Adrenal gland (tissue), 5 donors: ENCODE results near the gene SYT2.

Source experiments
- POLR2A ChIP-seq, 2 donors: fragments of 450-650 bp; IDR thresholded peaks; one replicate each; pipeline ENCODE4 v1.6.1; 2017; ENCODE audit warnings: antibody characterized with exemption in 2 of 2, mild to moderate bottlenecking in 2 of 2, moderate library complexity in 1 of 2
- TF ChIP-seq, protein P1 (sequence below), 6 experiments: fragments of 450-650 bp in 4 of 6; fragments of 200-600 bp in 2 of 6; sonication (generic) in 1 of 6; IDR thresholded peaks; 1 replicate in 5 of 6; 2 replicates in 1 of 6; pipeline versions ENCODE4 v1.5.1 to v1.8.0; 2016 to 2021; ENCODE audit warnings: antibody characterized with exemption in 6 of 6, mild to moderate bottlenecking in 2 of 6, moderate library complexity in 1 of 6
- donor health status: DM: no; HTN: no; CAD: no.

- TF ChIP-seq POLR2A (IDR thresholded peaks at IDR 0.05) = no peak
- TF ChIP-seq, protein P1, sequence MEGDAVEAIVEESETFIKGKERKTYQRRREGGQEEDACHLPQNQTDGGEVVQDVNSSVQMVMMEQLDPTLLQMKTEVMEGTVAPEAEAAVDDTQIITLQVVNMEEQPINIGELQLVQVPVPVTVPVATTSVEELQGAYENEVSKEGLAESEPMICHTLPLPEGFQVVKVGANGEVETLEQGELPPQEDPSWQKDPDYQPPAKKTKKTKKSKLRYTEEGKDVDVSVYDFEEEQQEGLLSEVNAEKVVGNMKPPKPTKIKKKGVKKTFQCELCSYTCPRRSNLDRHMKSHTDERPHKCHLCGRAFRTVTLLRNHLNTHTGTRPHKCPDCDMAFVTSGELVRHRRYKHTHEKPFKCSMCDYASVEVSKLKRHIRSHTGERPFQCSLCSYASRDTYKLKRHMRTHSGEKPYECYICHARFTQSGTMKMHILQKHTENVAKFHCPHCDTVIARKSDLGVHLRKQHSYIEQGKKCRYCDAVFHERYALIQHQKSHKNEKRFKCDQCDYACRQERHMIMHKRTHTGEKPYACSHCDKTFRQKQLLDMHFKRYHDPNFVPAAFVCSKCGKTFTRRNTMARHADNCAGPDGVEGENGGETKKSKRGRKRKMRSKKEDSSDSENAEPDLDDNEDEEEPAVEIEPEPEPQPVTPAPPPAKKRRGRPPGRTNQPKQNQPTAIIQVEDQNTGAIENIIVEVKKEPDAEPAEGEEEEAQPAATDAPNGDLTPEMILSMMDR (IDR thresholded peaks at IDR 0.05) = no peak
Measured at GRCh38 chr1:202706851-202707250, 3.4 kb downstream of the SYT2 start.
